NOMO-1 (cell line): ENCODE results near the gene CCNK.
A peak's percentile ranks its signal among the peaks of the same experiment; 100 is the strongest.

Experiments used
- DNase-seq, 2 experiments: peaks; one replicate each; lab custom pipeline; 2025; ENCODE audit not compliant: unreplicated experiment in 2 of 2; lab: John Stamatoyannopoulos, UW

The CCNK gene

DNA sequence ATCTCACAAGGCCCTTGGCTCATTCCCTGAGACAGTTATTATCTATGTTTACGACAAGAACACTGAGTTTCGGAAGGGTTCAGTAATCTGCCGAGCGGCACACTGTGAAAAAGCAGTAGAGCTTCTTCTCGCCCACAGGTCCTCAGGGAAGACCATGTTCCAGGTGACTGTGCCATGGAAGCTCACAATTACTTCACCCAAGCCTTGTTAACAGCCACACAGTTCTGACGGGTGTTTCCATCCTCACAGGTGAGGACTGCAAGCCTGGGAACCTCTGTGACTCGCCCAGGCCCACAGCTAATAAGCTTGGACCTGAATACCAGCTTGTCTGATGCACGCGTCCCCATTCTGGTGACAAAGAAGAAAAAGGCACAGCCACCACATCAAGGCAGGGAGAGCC is 15.9 kb upstream of the CCNK start:
- DNase-seq, result no peak

GRCh38 chr14:99466758-99467157 is 14.5 kb upstream of the CCNK start:
- no peak for DNase-seq

DNA sequence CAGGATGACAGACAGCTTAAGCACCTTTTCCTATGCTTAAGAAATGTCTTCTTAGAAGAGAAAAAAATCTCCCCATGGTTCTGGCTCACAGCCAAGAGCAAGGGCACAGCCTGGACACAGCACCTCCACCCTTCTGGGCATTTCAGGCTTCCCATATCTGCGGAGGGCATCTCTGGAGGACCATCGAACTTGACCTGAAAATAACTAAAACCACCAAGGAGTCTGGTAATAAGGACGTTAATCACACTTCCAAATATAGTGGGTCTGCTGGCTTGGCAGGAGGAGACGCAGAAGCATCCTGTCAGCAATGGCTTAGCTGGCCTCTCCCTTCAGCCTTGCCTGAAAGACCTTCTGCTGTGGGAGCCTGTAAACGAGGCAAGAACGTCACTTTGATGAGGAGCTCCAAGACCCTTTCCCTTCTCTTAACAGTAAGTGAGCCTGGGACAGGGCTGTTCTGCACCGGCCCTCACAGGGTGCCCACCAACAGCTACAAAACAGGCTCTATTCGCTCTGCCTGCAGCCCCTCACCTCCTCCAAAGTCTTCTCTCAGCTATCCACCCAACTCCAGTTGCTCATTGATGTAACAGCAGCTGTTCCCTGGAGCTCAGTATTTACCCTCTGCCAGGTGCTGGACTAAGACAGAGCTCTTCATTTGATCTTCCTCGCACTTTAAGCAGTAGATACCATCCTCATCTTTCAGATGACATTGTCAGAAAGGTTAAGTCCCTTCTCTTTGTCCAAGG is 13.7 kb upstream of the CCNK start:
- DNase-seq, result no peak

DNA sequence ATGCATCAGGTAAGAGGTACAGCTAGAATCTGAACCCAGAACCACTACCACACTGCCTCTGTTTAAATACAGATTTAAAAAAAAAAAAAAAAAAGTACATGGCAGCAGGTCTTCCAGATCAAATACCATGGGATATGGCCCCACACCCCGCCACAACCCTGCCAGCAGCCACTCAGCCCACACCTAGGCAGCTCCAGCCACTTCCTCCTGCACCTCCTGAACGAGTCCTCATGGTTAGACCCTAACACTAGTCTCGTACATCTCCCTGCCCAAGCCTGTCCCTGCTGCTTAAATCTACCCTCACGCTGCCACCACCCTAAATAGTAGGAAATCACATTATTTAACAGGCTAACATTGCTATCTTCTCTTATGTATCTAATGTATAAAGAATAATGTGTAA is 13.1 kb upstream of the CCNK start:
- DNase-seq, result no peak

DNA sequence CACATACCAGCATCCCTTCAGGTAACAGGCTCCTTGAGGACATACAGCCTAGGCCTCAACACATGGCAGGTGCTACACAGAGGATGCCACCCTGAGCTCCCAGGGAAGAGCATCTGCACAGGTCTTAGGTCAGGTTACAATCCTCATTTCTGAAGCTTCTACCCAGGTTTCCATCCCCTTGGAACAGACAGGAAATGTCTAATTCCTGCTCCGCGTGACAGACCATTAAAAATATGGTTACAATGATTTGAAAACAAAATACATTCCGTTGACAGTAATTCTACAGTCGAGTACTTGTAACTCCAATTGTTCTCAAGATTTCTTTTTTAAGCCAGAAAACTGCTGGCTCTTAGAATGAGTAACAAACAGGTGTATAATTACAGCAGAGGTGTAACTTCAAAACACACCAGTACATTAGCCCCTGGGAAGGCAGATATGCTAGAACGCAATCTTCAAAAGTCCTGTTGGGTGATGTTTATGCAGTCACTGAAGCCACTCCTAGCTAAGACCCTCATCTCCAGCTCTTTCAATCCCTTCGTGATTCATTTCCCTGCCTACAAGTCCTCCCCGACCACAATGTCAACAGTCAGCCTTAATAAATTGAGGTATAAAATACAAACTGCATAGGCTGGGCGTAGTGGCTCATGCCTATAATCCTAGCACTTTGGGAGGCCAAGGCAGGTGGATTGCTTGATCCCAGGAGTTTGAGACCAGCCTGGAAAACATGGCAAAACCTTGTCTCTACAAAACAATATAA is 12.2 kb upstream of the CCNK start:
- no peak for DNase-seq

- DNase-seq, result no peak
Measured at GRCh38 chr14:99471731-99472130, 9.5 kb upstream of the CCNK start.

DNA sequence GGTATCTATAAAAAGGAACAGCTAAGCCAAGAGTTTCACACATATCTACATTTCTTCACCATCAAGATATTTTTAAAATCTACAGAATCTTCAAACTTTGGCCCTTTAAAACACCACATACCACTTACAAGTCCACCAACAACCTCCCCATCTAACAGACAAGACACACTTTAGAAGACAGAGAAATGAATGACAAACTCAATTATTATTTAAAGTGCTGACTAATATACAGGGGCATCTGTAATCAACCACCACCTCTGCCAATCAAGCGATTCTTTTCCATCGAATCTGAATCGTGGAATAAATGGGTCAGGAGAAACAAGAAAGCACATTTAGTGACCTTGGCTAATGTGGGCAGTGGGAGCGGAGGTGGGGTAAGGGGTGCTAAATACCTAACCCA is 8.3 kb upstream of the CCNK start:
- DNase-seq, result no peak

DNA sequence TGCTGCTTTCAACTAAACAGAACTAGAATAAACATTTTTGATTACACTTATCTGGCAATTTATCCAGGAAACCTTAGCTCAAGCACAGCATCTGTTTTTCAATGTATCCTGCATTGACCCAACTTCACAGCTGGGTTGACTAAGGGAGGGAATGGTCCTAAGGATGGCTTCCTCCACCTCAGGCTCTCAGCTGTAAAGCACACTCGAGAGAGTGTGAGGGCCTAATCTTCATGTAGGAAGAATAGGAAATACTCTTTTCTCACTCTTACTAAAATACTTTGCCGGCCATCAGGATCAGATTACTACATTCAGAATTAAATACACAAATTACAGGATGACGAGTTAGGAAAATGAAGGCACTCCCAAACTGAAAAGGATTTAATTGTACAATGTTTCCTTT is 7.8 kb upstream of the CCNK start:
- DNase-seq, result no peak

- DNase-seq, result no peak
Measured at GRCh38 chr14:99475179-99475578, 6.0 kb upstream of the CCNK start.

DNA sequence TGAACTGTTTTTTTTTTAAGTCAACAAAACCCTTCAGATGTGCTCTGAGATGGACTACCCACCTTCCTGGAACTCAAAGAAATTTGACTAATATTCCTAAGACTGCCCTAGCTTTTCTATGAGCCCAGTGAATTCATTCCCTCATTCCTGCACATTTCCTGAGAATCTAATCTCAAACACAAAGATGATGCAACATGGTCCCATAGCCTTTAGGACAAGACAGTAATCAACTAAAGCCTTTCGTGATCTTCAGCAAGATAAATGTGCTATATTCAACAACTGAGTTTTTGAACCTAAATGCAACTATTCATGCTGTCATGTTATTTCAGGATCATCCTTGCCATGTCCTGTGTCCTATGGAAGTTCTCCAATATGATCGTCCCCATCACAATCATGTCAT is 5.5 kb upstream of the CCNK start:
- no peak for DNase-seq

GRCh38 chr14:99476864-99477263 is 4.3 kb upstream of the CCNK start:
- DNase-seq, result peak; percentile 67 to 69

DNA sequence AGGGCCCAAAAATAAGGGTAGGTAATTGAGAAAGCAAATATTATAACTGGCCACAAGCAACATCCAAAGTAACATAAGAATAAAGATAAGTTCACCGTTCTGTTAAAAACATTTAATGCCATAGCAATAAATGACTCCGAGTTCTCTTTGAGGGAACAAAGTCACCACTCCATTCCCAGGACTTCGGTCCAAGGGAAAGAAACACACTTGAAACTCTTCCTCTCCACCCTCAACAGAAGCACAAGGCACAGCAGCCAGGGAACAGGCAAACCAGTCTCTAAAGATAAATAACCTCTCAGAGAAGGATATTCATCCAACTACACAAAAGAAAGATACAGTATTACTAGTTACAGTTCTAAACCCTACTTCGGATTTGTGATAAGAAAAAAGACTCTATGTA is 3.1 kb upstream of the CCNK start:
- no peak for DNase-seq

DNA sequence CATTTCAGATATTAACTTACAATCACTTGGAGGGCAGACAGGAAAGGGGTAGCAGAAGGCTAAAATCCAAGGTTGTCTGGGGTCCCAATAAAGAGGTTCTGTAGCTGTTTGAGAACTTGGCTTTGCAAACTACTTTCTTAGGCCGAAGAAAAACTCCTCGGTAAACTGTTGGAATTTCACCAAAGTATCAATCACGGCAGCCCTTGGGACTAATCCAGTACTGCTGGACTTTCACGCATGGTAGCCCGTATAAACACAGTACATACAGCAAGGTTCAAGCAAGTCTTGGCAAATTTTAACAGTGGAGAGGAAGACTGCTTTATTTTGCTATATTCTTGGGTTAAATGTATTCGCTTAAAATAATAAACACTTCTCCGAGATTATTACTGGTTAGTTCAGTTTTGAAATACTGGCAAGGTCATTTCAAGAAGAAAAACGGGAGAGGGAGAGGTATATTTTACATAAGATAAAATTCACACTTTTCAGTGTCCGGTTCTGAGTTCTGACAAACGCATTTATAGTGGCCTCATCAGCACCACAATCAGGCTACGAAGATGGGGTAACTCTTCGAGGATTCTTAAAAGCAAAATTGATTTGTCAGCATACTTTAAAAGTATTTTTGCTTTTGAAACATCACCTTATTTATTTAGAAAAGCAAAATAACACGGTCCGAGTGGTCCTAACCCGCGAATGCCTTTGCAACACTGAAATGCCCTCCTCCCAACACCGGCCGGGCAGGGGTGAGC is 1.9 kb upstream of the CCNK start:
- DNase-seq, result no peak

DNA sequence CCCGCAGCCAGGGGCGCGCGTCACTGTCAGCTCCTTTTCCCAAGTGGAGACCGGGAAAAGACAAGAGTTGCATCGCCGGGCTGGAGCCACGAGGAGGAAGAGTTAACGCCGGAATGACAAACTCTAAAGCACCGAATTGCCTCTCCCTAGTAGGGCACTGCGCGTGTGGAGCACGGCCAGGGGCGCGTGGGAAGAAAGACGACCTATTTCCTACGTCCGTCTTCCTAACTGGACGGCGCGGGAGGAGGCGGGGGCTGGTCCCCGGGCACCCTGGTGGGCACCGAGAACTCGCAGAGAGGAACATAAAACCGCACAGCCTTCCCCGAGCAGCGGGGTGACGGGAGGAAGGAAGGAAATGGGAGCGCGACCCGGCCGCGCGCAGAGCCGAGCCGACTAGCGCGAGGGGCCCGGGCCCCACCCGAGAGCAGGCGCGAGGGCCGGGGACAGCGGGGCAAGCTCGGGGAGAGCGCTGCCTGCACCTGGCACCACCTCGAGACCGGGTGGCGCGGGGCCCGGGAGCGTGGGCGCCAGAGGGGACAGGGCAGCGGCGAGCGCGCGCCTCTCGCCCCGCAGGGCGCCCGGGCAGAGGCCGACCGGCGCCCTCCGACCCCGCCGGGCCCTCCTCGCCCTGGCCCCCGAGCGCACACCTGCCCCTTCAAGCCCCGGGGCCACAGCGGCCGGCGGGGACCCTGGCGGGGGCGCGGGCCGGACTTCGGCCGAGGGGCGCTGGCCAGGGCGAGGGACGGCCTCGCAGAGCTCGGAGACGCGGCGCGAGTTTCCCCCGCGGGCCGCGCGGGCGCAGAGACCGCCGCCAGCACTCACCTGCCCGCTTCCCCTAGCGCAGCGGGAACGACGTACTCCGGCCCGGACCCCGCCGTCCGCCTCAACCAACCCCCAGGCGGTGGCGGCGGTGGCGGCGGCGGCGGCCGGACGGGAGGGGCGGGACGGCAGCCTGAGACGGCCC is 1.0 kb upstream of the CCNK start, which contains the start of gene SETD3:
Gene SETD3, minus strand, starts transcription at position 954 of the 964 bp plus-strand sequence. CDS start 15,054 bp downstream, outside the sequence.
- DNase-seq, result peak; percentile 18 to 39

DNA sequence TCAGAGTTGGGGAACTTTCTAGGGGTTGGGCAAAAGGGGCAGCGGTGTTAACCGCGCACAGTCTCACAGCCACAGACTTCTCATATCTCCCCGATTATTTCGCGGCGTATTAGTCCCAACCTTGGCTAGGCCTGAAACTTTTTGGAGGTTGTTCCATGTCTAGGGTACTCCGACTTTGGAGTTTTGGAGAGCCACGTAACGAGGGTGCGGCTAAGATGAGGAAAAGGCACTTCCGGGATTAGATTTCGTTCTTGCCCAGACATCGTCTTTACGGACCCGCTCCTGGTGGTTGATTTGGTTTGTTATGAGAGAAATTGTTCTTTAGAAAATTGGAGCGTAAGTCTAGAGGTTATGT is 513 bp downstream of the CCNK start:
- peak; percentile 9 to 57 for DNase-seq

DNA sequence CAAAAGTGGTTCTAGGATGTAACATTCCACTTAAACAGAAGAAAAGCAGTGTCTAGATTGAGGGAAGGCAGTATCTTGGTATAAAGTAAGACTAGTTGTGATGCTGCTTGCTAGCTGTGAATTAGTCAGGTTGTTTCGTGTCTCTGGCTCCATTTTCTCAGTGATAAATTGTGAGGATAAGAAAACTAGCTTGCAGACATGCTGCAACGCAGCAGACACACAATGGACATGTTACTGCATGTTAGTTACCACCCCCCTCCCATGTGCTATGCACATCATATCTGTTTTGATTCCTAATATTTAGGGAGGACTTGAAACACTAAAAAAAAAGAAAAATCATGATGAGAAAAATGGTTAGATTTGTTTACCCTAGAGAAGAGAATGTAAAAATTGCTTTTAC is 2.9 kb downstream of the CCNK start:
- no peak for DNase-seq

DNA sequence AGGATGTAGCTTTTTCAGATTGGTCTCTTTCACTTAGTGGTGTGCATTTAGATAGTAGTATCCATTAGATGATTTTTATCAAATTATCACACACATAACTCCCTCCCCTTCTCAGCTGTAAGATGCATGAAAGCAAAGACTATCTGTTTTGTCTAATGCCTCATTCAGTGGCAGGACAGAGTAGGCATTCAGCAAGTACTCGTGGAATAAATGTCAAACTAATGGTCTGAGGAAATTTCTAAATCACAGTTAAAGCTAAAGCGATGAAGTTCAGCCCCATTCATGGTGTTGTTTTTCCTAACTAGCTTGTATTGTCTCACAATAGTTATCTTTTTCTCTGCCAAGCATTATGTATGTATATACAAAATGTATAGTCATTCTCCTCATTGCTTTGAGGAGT is 16.1 kb downstream of the CCNK start:
- no peak for DNase-seq

DNA sequence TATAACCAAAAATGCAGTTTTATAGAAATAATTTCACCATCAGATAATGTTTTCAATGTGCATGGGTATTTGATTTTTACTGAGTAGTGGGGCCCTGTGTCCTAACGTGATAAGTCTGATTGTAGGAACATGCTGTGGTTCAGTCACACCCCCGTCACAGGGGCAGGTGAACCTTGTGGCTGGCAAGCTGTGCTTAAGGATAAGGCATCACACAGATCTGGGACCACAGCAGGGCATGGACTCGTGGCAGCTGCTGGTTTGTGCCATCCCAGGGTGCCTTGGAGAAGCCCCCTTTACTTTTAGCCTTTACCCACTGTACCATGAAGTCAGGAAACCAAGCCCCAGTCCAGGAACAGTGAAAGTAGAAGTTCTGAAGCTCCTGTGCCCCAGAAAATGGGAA is 16.7 kb downstream of the CCNK start:
- DNase-seq, result no peak

- DNase-seq, result no peak
Measured at GRCh38 chr14:99502989-99503421, 21.8 kb downstream of the CCNK start.

DNA sequence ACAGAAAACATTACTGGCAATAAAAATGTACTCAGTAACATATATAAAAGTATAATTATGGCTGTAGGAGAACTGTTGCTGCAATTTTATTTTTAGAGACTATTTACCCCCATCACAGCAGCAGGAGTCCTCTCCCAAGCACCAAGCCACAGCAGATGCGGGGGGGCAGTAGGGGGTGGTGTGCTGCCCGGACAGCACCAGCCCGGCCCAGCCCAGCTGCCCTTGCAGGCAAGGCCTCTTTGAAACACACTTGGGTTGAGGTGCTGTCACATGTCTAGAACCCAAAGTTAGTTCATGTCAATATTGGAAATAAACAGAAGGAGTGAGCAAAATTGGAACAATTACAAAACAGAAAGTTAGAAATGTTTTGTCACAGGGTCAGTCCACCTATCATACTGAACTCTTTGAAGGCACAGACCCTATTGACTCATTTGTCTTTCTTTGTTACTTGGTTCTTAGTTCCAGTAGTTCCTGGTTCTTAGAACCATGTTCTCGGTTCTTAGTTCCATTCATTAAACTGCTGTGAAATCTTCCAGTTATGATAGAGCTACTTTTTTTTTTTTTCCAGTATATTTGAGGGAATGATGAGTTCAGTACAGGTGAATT is 22.7 kb downstream of the CCNK start:
- no peak for DNase-seq
